RWPE1 (cell line): ENCODE results near the gene OR5H2.

Experiments
- CTCF ChIA-PET: fragments of 350-600 bp; sonication (Branson Sonifier 250); formaldehyde crosslinking; extraction: SDS; loops from one replicate; lab custom pipeline; 2021; lab: Yijun Ruan, JAX
- POLR2A ChIA-PET: fragments of 400-600 bp; formaldehyde crosslinking; extraction: SDS; loops from one replicate; lab custom pipeline; 2020; ENCODE audit warnings: antibody characterized with exemption; ENCODE audit not compliant: low non-redundant PET; lab: Yijun Ruan, JAX
- DNase-seq: peaks from one replicate; pipeline ENCODE4 v3.0.0; 2012; ENCODE audit warnings: low spot score
- H3K27ac ChIP-seq: fragments of 450-650 bp; 2 replicates; pipeline ENCODE4 v1.5.1; 2017
- TF ChIP-seq, protein P1 (sequence below): fragments of 450-650 bp; conservative IDR thresholded peaks from 2 replicates; pipeline ENCODE4 v1.5.1; 2017; ENCODE audit warnings: low read depth, mild to moderate bottlenecking

The OR5H2 gene

DNA sequence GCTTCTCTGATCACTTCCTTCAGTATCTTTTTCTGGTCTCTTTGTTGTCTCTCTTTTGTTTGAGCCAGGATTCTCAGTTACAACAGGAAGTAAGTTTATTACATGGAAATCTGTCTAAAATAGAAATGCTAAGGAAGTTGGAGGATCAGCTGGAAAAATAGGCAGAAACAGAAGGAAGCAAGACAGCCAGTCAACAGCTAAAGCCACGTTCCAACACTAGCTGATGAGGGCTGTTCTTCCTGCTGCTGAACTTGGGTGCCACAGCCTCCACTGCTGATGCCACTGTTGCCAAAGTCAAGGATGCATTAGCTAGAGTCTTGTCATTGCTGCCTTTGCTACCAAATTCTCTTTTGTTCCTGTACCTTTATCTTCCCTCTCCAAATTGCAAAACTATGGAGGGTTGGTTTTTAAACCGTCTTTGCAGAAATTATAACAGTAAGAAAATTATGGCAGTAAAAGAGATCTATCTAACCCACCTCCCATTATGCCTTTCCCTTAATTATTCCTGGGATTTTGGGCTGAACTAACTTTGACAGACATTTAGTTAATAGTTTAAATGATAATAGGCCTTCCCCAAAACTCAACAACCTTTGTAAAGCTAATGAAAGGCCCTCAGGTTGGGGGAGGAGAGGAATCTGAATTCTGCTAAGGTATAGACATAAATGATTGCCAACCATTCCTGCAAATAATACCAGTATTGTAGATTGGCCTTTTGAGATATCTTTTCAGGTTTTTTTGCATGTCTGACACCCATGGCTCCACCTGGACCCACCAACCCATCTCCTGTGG lies 44.0 kb downstream of the OR5H2 start:
- no peak for DNase-seq
- POLR2A ChIA-PET, result no interaction called here
- no peak overlapping the region for H3K27ac ChIP-seq
- CTCF ChIA-PET, result interaction anchor here (0.7 to 0.8 kb wide), 2 partner anchors 255 to 607 kb away, joined by 5 read pairs; no protein-coding TSS in a partner anchor
- TF ChIP-seq, protein P1, sequence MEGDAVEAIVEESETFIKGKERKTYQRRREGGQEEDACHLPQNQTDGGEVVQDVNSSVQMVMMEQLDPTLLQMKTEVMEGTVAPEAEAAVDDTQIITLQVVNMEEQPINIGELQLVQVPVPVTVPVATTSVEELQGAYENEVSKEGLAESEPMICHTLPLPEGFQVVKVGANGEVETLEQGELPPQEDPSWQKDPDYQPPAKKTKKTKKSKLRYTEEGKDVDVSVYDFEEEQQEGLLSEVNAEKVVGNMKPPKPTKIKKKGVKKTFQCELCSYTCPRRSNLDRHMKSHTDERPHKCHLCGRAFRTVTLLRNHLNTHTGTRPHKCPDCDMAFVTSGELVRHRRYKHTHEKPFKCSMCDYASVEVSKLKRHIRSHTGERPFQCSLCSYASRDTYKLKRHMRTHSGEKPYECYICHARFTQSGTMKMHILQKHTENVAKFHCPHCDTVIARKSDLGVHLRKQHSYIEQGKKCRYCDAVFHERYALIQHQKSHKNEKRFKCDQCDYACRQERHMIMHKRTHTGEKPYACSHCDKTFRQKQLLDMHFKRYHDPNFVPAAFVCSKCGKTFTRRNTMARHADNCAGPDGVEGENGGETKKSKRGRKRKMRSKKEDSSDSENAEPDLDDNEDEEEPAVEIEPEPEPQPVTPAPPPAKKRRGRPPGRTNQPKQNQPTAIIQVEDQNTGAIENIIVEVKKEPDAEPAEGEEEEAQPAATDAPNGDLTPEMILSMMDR, result no peak

DNA sequence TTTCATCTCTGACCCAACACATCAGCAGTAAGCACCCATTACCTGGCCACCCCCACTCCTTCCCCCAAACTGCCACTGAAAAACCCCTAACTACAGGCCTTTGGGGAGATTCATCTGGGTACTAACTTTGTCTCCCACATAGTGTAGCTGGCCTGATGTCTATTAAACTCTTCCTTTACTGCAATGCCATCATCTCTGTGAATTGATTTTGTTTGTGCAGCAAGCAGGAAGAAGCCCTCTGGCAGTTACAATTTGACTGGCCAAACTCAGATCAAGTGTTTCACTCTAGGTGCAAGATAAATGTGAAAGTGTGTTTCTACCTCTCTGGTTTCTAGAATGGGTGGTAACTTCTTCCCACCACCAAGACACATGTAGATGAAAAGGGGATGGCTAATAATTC lies 44.6 kb downstream of the OR5H2 start:
- TF ChIP-seq, protein P1, result no peak
- POLR2A ChIA-PET, result no interaction called here
- no peak overlapping the region for H3K27ac ChIP-seq
- DNase-seq, result no peak
- CTCF ChIA-PET, result no interaction called here

DNA sequence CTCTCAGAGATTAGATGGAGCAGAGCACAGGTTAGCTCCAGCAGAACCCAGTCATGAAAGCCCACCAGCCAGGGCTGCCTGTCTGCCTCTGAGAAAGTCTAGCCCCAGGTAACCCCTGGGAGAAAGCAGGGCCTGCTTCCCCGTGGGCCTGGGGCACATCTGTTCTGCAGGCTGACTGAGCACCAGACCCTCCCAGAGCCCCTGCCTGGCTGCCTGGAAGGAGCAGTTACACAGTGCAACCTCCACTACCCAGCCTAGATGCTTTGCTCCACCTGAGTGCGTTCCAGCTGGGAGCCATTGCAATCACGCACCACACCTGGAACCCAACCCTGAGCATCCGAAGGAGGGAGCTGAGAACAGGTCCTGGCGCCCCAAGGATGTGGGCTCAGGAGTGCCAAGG lies 46.6 kb downstream of the OR5H2 start:
- TF ChIP-seq, protein P1, result no peak
- DNase-seq, result no peak
- no peak overlapping the region for H3K27ac ChIP-seq
- CTCF ChIA-PET, result interaction anchor here (0.6 to 1.2 kb wide), 9 partner anchors 10 to 393 kb away, joined by 3 to 6 read pairs (median 3); no protein-coding TSS in a partner anchor
- POLR2A ChIA-PET, result no interaction called here

- peak; percentile 41 for DNase-seq
- TF ChIP-seq, protein P1, result peak; percentile 80
- H3K27ac ChIP-seq, result no peak overlapping the region
- ChIA-PET POLR2A (no interaction called here), CTCF (interaction anchor here (0.6 to 1.5 kb wide), 13 partner anchors 9 to 677 kb away, joined by 3 to 8 read pairs (median 3); no protein-coding TSS in a partner anchor)
Observed at GRCh38 chr3:98329392-98330124, 47.3 kb downstream of the OR5H2 start.

GRCh38 chr3:98331329-98331728 lies 49.0 kb downstream of the OR5H2 start:
- DNase-seq, result no peak
- ChIA-PET POLR2A (no interaction called here), CTCF (no interaction called here)
- no peak overlapping the region for H3K27ac ChIP-seq
- TF ChIP-seq, protein P1, result no peak
